Natural killer cell treated with Interleukin-12 subunit alpha and Interleukin-12 subunit beta and Interleukin-15 and Interleukin-18, amount 100 ng/mL, for 72 hours (primary cell): ENCODE measurements around the gene SLC6A8. TPM values are rescaled to one million over a fixed set of nuclear protein-coding genes. Genes with fewer than 3 reads are reported as not detected.
A peak's percentile ranks its signal among the peaks of the same experiment; 100 is the strongest.
"Not testable (repeated sequence)": the region's sequence is repeated elsewhere in the genome, so short reads cannot be mapped to it uniquely, and the experiment has no call there.

ENCODE experiments used
- ATAC-seq, 2 donors: fragments of 150-1000 bp; cut with Tn5 transposase in 1 of 2; sonication (Bioruptor Pico), chemical (Tn5 transposase) in 1 of 2; 2 replicates each; pipeline ENCODE4 v1.10.0; 2021
- DNase-seq: peaks from one replicate; pipeline ENCODE4 v3.0.0; 2022; ENCODE audit warnings: low spot score
- H3K27ac Mint-ChIP-seq, 2 donors: 1 replicate in 1 of 2; 2 replicates in 1 of 2; pipeline ENCODE4 v1.8.0; 2022; ENCODE audit warnings: mixed read lengths in 2 of 2, mild to moderate bottlenecking in 1 of 2, moderate library complexity in 1 of 2
- H3K27me3 Mint-ChIP-seq, 2 donors: 1 replicate in 1 of 2; 2 replicates in 1 of 2; pipeline ENCODE4 v1.8.0; 2022; ENCODE audit warnings: mixed read lengths in 2 of 2
- H3K36me3 Mint-ChIP-seq: one replicate; pipeline ENCODE4 v1.8.0; 2022; ENCODE audit warnings: mixed read lengths
- H3K4me1 Mint-ChIP-seq, 2 donors: 1 replicate in 1 of 2; 2 replicates in 1 of 2; pipeline ENCODE4 v1.8.0; 2022; ENCODE audit warnings: low read depth in 2 of 2, mixed read lengths in 2 of 2, mild to moderate bottlenecking in 1 of 2
- H3K4me3 Mint-ChIP-seq: one replicate; pipeline ENCODE4 v1.8.0; 2022; ENCODE audit warnings: mixed read lengths
- H3K9me3 Mint-ChIP-seq: 2 replicates; pipeline ENCODE4 v1.8.0; 2022; ENCODE audit warnings: mixed read lengths
- total RNA-seq, 2 donors: library from RNA; stranded (reverse); gene quantifications; one replicate each; pipeline ENCODE4 v1.2.3, GENCODE V29; 2022

The SLC6A8 gene
- total RNA-seq, 2 donors from 2014 or later: 2.3 to 4.1 TPM

DNA sequence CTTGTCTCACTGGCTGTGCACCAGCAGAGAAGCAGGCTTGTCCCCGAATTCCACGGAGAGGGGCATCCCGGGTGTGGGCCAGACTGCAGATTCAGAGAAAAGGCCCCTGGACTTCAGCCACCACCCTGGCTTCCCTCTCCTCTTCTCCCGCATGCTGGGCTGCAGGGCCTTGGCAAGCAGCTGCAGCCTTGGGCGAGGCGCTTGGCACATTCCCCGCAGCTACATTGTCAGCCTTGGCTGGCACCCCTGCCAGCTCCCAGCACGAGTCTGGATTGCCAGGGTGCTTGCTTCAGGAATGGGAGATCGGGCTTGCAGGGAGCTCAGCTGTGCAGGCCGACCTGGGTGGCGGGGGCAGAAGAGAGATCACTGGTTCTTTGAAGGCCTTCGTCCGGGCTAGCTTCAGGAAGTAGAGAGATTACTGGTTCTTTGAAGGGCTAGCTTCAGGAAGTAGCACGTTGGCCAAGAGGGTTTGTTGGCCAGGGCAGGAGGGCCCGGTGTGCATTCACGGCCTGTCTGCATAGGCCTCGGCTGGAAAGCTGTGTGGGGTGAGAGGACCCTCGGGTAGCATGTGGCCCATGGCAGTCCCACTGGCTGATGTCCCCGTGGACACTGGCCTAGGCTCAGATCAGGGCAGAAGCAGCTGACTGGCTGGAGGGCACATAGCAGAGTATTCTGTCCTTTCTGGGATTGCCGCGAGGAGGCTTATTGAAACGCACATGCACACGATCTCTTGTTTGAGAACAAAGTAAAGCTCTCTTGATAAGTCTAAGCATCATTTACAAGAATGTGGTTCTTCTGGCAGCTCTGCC, 39.6 kb downstream of the SLC6A8 start:
- DNase-seq: no peak
- Mint-ChIP-seq H3K27me3 (peaks cover 0 to 3% of the 10 kb centered on the region in 2 donors), H3K4me1 (peaks cover 22 to 31% of the 10 kb centered on the region in 2 donors), H3K9me3 (peaks cover 6% of the 10 kb centered on the region), H3K27ac (peak overlapping the region; percentile 60 to 84), H3K4me3 (peak overlapping the region; percentile 75), H3K36me3 (peaks cover 15% of the 10 kb centered on the region)
- no peak for ATAC-seq

GRCh38 chrX:153728095-153728494, 40.4 kb downstream of the SLC6A8 start:
- Mint-ChIP-seq H3K27me3 (peaks cover 0 to 3% of the 10 kb centered on the region in 2 donors), H3K27ac (peak overlapping the region in 1 of 2 donors; percentile 60), H3K4me3 (peak overlapping the region; percentile 75), H3K9me3 (peaks cover 6% of the 10 kb centered on the region), H3K36me3 (peaks cover 15% of the 10 kb centered on the region), H3K4me1 (peaks cover 16 to 27% of the 10 kb centered on the region in 2 donors)
- ATAC-seq: no peak
- DNase-seq: no peak

GRCh38 chrX:153728951-153729631, 41.4 kb downstream of the SLC6A8 start:
- Mint-ChIP-seq H3K4me1 (peaks cover 16 to 27% of the 10 kb centered on the region in 2 donors), H3K27me3 (peaks cover 0 to 3% of the 10 kb centered on the region in 2 donors), H3K36me3 (peaks cover 15% of the 10 kb centered on the region), H3K9me3 (peaks cover 6% of the 10 kb centered on the region), H3K4me3 (no peak overlapping the region), H3K27ac (no peak overlapping the region)
- DNase-seq (no peak), ATAC-seq (no peak)

GRCh38 chrX:153730115-153730514, 42.4 kb downstream of the SLC6A8 start:
- Mint-ChIP-seq H3K4me1 (peaks cover 20 to 31% of the 10 kb centered on the region in 2 donors), H3K36me3 (peaks cover 18% of the 10 kb centered on the region)
- not testable (repeated sequence) for DNase-seq, H3K4me3 Mint-ChIP-seq, ATAC-seq, H3K9me3 Mint-ChIP-seq, H3K27me3 Mint-ChIP-seq, H3K27ac Mint-ChIP-seq

- H3K4me3 Mint-ChIP-seq: peak overlapping the region; percentile 85
- peaks cover 26 to 38% of the 10 kb centered on the region in 2 donors for H3K4me1 Mint-ChIP-seq
- DNase-seq: no peak
- H3K27ac Mint-ChIP-seq: peak overlapping the region; percentile 78 to 79
- H3K9me3 Mint-ChIP-seq: peaks cover 6% of the 10 kb centered on the region
- H3K36me3 Mint-ChIP-seq: peaks cover 18% of the 10 kb centered on the region
- peak; percentile 57 to 65 for ATAC-seq
- peaks cover 0 to 3% of the 10 kb centered on the region in 2 donors for H3K27me3 Mint-ChIP-seq
These were observed 43.6 kb downstream of the SLC6A8 start for GRCh38 chrX:153731117-153731844.

- ATAC-seq (no peak), DNase-seq (no peak)
- Mint-ChIP-seq H3K36me3 (peaks cover 18% of the 10 kb centered on the region), H3K4me3 (peak overlapping the region; percentile 85), H3K4me1 (peaks cover 26 to 37% of the 10 kb centered on the region in 2 donors), H3K9me3 (peaks cover 6% of the 10 kb centered on the region), H3K27ac (peak overlapping the region; percentile 78 to 79), H3K27me3 (peaks cover 0 to 3% of the 10 kb centered on the region in 2 donors)
These were observed 44.1 kb downstream of the SLC6A8 start for GRCh38 chrX:153731845-153732215.

DNA sequence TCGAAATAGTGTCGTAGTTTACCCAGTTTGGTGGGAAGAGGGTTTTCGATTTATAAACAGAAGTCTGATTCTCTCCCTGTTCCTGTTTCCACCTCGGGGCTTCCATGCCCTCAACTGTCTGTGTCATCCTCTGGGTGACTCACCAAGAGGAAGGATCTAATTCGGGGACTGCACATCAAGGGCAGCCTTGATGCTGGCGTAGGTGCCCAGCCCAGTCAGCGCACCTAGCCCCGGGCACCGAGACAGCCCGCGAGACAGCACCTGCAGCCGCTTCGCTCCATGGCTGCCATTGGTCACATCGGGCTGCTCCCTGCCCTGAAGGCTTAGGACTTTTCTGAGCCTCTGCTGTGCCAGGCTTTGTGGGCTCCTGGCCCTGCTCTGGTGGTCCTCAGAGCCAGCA, 44.7 kb downstream of the SLC6A8 start:
- no peak for ATAC-seq
- no peak overlapping the region for H3K4me3 Mint-ChIP-seq
- peaks cover 0 to 3% of the 10 kb centered on the region in 2 donors for H3K27me3 Mint-ChIP-seq
- H3K4me1 Mint-ChIP-seq: peaks cover 26 to 33% of the 10 kb centered on the region in 2 donors
- peaks cover 6% of the 10 kb centered on the region for H3K9me3 Mint-ChIP-seq
- DNase-seq: no peak
- H3K27ac Mint-ChIP-seq: peak overlapping the region; percentile 78 to 79
- H3K36me3 Mint-ChIP-seq: peaks cover 18% of the 10 kb centered on the region

DNA sequence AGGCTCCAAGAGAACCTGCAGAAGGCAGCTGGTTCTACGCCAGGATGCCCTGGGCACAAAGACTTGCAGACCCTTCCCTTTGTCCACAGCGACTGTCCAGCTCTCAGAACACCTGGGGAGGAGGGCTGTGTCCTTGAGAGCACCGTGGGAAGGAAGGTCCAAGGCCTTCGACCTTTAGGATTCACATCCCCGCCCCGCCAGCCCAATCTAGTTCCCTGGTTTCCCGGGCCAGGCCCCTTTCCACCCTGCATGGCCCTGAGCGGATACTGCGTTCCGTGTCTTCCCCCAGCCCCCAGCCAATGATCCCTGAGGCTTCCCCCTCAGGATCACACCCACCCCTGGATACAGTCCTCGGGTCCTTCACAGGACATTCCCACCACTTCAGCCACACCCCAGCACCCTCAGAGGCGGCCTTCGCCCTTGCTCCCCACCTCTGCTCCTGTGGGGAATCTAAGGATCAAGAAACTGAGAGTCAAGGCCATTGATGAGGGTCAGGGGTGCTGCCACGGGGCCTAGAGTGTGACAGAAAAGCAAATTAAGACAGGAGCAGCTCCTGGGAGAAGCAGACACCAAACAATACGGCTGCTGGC, 46.0 kb downstream of the SLC6A8 start:
- no peak for DNase-seq
- Mint-ChIP-seq H3K4me3 (no peak overlapping the region), H3K27me3 (peaks cover 0 to 3% of the 10 kb centered on the region in 2 donors), H3K27ac (no peak overlapping the region), H3K36me3 (peaks cover 18% of the 10 kb centered on the region), H3K9me3 (peaks cover 6% of the 10 kb centered on the region), H3K4me1 (peaks cover 26 to 28% of the 10 kb centered on the region in 2 donors)
- ATAC-seq: no peak

DNA sequence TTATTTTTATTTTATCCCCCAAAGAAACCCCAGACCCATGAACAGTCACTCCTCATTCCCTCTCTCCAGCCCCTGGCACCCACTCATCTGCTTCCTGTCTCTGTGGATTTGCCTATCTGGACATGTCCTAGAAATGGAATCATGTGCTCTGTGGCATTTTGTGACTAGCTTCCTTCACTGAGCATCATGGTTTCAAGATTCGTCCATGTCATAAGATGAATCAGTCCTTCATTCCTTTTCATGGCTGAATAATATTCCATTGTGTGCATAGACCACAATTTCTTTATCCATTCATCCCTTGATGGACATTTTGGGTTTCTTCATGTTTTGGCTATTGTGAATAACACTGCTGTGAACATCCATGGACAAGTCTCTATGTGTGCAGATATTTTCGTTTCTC, 47.1 kb downstream of the SLC6A8 start:
- peak overlapping the region; percentile 45 for H3K4me3 Mint-ChIP-seq
- H3K27ac Mint-ChIP-seq: no peak overlapping the region
- ATAC-seq: no peak

GRCh38 chrX:153735274-153735673, 47.5 kb downstream of the SLC6A8 start:
- H3K4me1 Mint-ChIP-seq: peaks cover 26 to 30% of the 10 kb centered on the region in 2 donors
- peaks cover 6% of the 10 kb centered on the region for H3K9me3 Mint-ChIP-seq
- no peak overlapping the region for H3K27ac Mint-ChIP-seq
- peak; percentile 55 to 70 for ATAC-seq
- H3K4me3 Mint-ChIP-seq: peak overlapping the region; percentile 45
- H3K36me3 Mint-ChIP-seq: peaks cover 18% of the 10 kb centered on the region
- peaks cover 0 to 3% of the 10 kb centered on the region in 2 donors for H3K27me3 Mint-ChIP-seq
- DNase-seq: no peak

More for the DNA sequence above, 47.1 kb downstream of the SLC6A8 start:
- H3K36me3 Mint-ChIP-seq: peaks cover 18% of the 10 kb centered on the region
- H3K9me3 Mint-ChIP-seq: peaks cover 6% of the 10 kb centered on the region
- H3K4me1 Mint-ChIP-seq: peaks cover 26 to 28% of the 10 kb centered on the region in 2 donors
- no peak for DNase-seq
- H3K27me3 Mint-ChIP-seq: peaks cover 0 to 3% of the 10 kb centered on the region in 2 donors

DNA sequence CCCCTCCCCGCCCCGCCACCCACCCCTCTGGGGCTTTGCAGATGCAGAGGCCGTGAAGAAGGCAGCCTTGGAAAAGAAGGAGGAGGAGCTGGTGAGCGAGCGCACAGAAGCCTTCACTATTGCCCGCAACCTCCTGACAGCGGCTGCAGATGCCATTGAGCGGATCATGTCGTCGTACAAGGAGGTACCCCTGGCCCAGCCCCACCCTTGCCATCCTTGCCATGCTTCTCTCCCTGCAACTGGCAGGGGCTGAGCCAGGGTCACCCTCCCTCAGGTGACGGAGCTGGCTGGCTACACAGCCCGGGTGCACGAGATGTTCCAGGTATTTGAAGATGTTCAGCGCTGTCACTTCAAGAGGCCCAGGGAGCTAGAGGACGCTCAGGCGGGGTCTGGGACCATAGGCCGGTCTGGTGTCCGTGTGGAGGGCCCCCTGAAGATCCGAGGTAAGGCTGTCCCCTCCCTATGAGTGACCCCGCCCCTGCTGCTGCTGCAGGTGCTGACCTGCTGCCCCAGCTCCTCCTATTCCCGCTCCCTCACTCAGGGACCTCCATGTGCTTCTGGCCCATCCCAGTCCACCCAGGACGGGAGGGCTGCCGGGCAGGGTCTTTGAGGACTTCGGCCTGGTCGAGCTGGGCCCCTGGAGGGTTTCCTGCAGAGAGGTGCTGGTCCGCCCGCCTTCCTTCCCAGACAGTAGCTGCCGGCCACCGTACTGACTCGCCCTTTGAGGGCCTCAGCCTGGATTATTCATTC, 48.5 kb downstream of the SLC6A8 start:
- Mint-ChIP-seq H3K4me3 (no peak overlapping the region), H3K36me3 (peaks cover 11% of the 10 kb centered on the region), H3K4me1 (peaks cover 18 to 23% of the 10 kb centered on the region in 2 donors), H3K27ac (no peak overlapping the region), H3K9me3 (peaks cover 6% of the 10 kb centered on the region), H3K27me3 (peaks cover 0 to 3% of the 10 kb centered on the region in 2 donors)
- ATAC-seq: no peak
- DNase-seq: no peak

GRCh38 chrX:153736871-153737441, 49.2 kb downstream of the SLC6A8 start:
- DNase-seq: no peak
- Mint-ChIP-seq H3K9me3 (no peaks in the 10 kb centered on the region), H3K27me3 (peaks cover 0 to under 1% of the 10 kb centered on the region in 2 donors), H3K27ac (no peak overlapping the region), H3K36me3 (peaks cover 4% of the 10 kb centered on the region), H3K4me1 (peaks cover 11 to 16% of the 10 kb centered on the region in 2 donors), H3K4me3 (no peak overlapping the region)
- no peak for ATAC-seq
